Memory B cell (primary cell): ENCODE data around the gene BOK.
A peak's percentile ranks its signal among the peaks of the same experiment; 100 is the strongest.

ENCODE experiments used
- ATAC-seq: fragments of 150-1000 bp; cut with Tn5 transposase; 2 replicates; pipeline ENCODE4 v1.10.0; 2021; ENCODE audit warnings: low read depth, mild to moderate bottlenecking, moderate library complexity
- DNase-seq, 2 donors: peaks; one replicate each; pipeline ENCODE4 v3.0.0; 2022; ENCODE audit warnings: low spot score in 2 of 2
- H3K27ac Mint-ChIP-seq: one replicate; pipeline ENCODE4 v1.8.0; 2022; ENCODE audit warnings: mild to moderate bottlenecking, moderate library complexity, mixed read lengths
- H3K27me3 Mint-ChIP-seq: one replicate; pipeline ENCODE4 v1.8.0; 2022; ENCODE audit warnings: mixed read lengths
- H3K36me3 Mint-ChIP-seq: one replicate; pipeline ENCODE4 v1.8.0; 2022; ENCODE audit warnings: mild to moderate bottlenecking, mixed read lengths
- H3K4me1 Mint-ChIP-seq: one replicate; pipeline ENCODE4 v1.8.0; 2022; ENCODE audit warnings: mixed read lengths
- H3K4me3 Mint-ChIP-seq: one replicate; pipeline ENCODE4 v1.8.0; 2022; ENCODE audit warnings: mild to moderate bottlenecking, moderate library complexity, mixed read lengths
- H3K9me3 Mint-ChIP-seq: one replicate; pipeline ENCODE4 v1.8.0; 2022; ENCODE audit warnings: mixed read lengths

BOK gene

DNA sequence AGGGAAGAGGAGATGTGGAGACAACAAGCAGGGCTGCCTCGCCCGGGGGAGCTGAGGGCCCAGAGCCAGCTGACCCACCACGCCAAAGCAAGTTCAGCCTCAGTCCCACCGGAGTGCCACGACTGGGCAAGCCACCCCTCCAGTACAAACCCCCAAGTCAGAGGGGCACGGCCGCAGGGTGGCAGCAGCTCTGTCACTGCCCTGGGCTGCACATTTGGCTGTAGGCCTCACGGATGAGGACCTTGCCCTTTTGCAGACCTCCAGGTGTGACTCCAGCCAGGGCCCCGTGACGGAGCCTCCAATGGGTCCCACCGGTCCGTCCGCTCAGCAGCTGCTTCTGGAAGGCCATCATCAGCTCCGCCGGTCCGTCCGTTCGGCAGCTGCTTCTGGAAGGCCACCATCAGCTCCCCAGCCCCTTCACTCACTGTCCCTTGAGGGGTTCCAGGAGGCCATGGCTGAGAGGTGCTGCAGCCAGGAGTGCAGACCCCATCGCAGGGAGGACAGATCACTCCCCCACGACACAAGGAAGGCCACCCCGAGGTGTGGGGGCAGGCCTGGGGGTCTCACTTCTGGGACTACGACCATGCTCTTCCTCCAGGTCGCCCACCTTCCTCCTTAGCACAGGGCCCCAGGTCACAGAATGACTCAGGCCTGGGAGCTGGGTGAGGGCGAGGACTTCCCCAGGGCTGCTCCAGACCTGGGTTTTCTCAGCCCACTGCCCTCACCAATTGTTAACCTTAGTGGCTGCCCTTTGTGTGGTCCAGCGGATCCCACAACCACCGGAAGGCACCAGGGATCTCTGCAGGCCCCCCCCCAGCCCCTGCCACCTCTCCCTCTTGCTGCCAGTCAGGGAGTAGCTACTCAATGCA lies 25.6 kb upstream of the BOK start:
- ATAC-seq = no peak
- peaks cover 7% of the 10 kb centered on the region for H3K27me3 Mint-ChIP-seq

GRCh38 chr2:241534293-241534692 lies 24.3 kb upstream of the BOK start:
- Mint-ChIP-seq H3K27me3 (peaks cover 7% of the 10 kb centered on the region), H3K4me3 (no peak overlapping the region), H3K36me3 (no peaks in the 10 kb centered on the region), H3K9me3 (no peaks in the 10 kb centered on the region), H3K4me1 (no peaks in the 10 kb centered on the region), H3K27ac (no peak overlapping the region)
- DNase-seq (no peak), ATAC-seq (no peak)

More for the DNA sequence above, 25.6 kb upstream of the BOK start:
- Mint-ChIP-seq H3K9me3 (no peaks in the 10 kb centered on the region), H3K4me3 (no peak overlapping the region), H3K27ac (no peak overlapping the region), H3K4me1 (no peaks in the 10 kb centered on the region), H3K36me3 (no peaks in the 10 kb centered on the region)
- no peak for DNase-seq

- no peak for DNase-seq
- no peaks in the 10 kb centered on the region for H3K9me3 Mint-ChIP-seq
These were observed 23.7 kb upstream of the BOK start for GRCh38 chr2:241534701-241535375.

DNA sequence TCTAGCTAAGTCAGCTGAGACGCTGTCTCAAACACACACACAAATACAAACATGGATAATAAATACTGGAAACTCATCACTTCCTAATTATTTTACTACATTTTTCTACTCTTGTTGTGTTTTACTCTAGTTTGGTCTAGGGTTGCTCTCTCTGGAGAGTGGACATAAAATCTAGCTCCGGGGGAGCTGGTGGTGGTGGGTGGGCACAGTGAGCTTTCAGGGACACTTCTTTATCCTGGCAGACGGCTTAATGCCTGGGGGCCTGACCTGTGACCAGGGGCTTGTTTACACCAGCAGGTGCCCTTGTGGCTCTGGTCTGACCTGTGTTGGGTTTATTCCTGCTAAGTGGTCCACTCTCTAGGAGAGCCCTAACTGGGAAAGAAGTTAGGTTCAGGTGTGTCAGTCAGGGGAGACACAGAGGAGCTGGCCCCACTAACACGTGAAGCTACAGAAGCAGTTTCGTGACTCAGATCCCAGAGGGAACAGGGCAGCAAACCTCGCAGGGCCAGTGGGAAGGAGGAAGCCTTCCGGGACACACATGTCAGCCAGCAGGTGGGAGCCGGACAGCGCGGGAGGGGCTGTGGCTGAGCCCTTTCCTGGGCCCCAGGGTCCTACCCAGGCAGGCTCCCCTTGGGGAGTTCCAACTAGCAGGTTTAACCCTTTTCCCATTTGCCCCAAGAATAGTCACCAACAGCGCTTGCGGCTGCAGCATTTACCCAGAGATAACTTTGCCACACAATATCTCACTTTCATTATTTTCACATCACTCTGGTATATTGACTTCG lies 22.5 kb upstream of the BOK start:
- Mint-ChIP-seq H3K4me1 (peaks cover 2% of the 10 kb centered on the region), H3K9me3 (no peaks in the 10 kb centered on the region), H3K27me3 (peaks cover 9% of the 10 kb centered on the region), H3K27ac (no peak overlapping the region), H3K4me3 (no peak overlapping the region), H3K36me3 (no peaks in the 10 kb centered on the region)
- DNase-seq (no peak), ATAC-seq (no peak)

More at GRCh38 chr2:241534701-241535375, 23.7 kb upstream of the BOK start:
- no peak overlapping the region for H3K27ac Mint-ChIP-seq
- H3K36me3 Mint-ChIP-seq = no peaks in the 10 kb centered on the region
- no peaks in the 10 kb centered on the region for H3K4me1 Mint-ChIP-seq
- peaks cover 7% of the 10 kb centered on the region for H3K27me3 Mint-ChIP-seq
- H3K4me3 Mint-ChIP-seq = no peak overlapping the region
- no peak for ATAC-seq

- Mint-ChIP-seq H3K27ac (no peak overlapping the region), H3K9me3 (no peaks in the 10 kb centered on the region), H3K27me3 (peaks cover 9% of the 10 kb centered on the region), H3K36me3 (no peaks in the 10 kb centered on the region), H3K4me1 (peaks cover 2% of the 10 kb centered on the region), H3K4me3 (no peak overlapping the region)
- ATAC-seq (no peak), DNase-seq (no peak)
These were observed 19.5 kb upstream of the BOK start for GRCh38 chr2:241538838-241539615.

GRCh38 chr2:241539616-241540374 lies 18.8 kb upstream of the BOK start:
- H3K27me3 Mint-ChIP-seq = peaks cover 9% of the 10 kb centered on the region
- H3K36me3 Mint-ChIP-seq = no peaks in the 10 kb centered on the region
- no peak for DNase-seq
- H3K27ac Mint-ChIP-seq = no peak overlapping the region
- peak overlapping the region; percentile 32 for H3K4me3 Mint-ChIP-seq
- H3K9me3 Mint-ChIP-seq = no peaks in the 10 kb centered on the region
- ATAC-seq = no peak
- H3K4me1 Mint-ChIP-seq = peaks cover 2% of the 10 kb centered on the region

- H3K27ac Mint-ChIP-seq = no peak overlapping the region
- peaks cover 2% of the 10 kb centered on the region for H3K4me1 Mint-ChIP-seq
- ATAC-seq (no peak), DNase-seq (no peak)
- H3K4me3 Mint-ChIP-seq = peak overlapping the region; percentile 77
- no peaks in the 10 kb centered on the region for H3K9me3 Mint-ChIP-seq
- H3K36me3 Mint-ChIP-seq = no peaks in the 10 kb centered on the region
- peaks cover 9% of the 10 kb centered on the region for H3K27me3 Mint-ChIP-seq
These were observed 18.2 kb upstream of the BOK start for GRCh38 chr2:241540401-241540770.

- ATAC-seq (peak; percentile 82), DNase-seq (peak; percentile 54 to 67)
- peaks cover 2% of the 10 kb centered on the region for H3K4me1 Mint-ChIP-seq
- H3K27me3 Mint-ChIP-seq = peaks cover 9% of the 10 kb centered on the region
- peak overlapping the region; percentile 77 for H3K4me3 Mint-ChIP-seq
- no peaks in the 10 kb centered on the region for H3K36me3 Mint-ChIP-seq
- H3K9me3 Mint-ChIP-seq = no peaks in the 10 kb centered on the region
- H3K27ac Mint-ChIP-seq = no peak overlapping the region
These were observed 17.6 kb upstream of the BOK start for GRCh38 chr2:241540771-241541561.

DNA sequence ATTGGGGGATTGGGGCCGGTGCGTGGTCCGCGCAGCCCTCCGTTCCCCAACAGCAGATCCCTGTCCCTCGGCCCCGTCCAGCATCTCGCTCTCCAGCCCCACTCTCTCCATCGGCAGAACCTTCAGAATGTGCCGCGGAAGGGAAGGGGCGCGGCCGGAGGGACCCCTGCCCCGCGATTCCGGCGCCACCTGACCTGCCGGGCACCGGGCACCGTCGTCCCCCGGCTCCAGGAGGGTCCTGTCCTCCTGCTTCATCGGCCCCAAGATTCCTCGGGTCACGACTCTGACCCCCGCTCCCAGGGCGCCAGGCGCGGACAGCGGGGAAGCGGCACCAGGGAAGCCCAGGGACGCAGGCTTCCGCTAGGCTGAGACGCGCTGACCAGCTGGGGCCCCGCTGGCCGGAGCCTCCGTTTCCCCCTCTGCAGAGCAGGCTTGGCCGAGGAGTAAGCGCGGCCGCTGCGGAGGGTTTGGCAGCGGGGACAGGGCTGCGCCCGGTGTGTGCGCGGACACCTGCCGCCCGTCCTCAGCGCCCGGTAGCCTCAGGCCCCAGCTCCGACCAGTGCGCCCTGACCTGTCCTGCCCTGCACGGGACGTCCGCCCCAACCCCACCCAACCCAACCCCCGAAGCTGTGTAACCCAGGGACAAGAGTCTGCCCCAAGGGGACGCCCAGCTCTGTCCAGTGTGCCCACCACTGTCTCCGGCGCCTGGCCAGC lies 16.8 kb upstream of the BOK start:
- Mint-ChIP-seq H3K27ac (no peak overlapping the region), H3K4me1 (peaks cover 2% of the 10 kb centered on the region), H3K9me3 (no peaks in the 10 kb centered on the region), H3K36me3 (no peaks in the 10 kb centered on the region), H3K4me3 (no peak overlapping the region), H3K27me3 (peaks cover 7% of the 10 kb centered on the region)
- no peak for ATAC-seq
- DNase-seq = no peak

- H3K9me3 Mint-ChIP-seq = no peaks in the 10 kb centered on the region
- no peak overlapping the region for H3K27ac Mint-ChIP-seq
- H3K4me1 Mint-ChIP-seq = peaks cover 2% of the 10 kb centered on the region
- peaks cover 7% of the 10 kb centered on the region for H3K27me3 Mint-ChIP-seq
- ATAC-seq (no peak), DNase-seq (no peak)
- no peak overlapping the region for H3K4me3 Mint-ChIP-seq
- H3K36me3 Mint-ChIP-seq = no peaks in the 10 kb centered on the region
These were observed 16.3 kb upstream of the BOK start for GRCh38 chr2:241542278-241542605.

- Mint-ChIP-seq H3K4me1 (peaks cover 2% of the 10 kb centered on the region), H3K27ac (no peak overlapping the region), H3K27me3 (peaks cover 7% of the 10 kb centered on the region), H3K36me3 (no peaks in the 10 kb centered on the region), H3K4me3 (no peak overlapping the region), H3K9me3 (no peaks in the 10 kb centered on the region)
- DNase-seq = no peak
- no peak for ATAC-seq
These were observed 13.4 kb upstream of the BOK start for GRCh38 chr2:241545106-241545505.
